ENCODE measurements around the gene PUS10.

DNA sequence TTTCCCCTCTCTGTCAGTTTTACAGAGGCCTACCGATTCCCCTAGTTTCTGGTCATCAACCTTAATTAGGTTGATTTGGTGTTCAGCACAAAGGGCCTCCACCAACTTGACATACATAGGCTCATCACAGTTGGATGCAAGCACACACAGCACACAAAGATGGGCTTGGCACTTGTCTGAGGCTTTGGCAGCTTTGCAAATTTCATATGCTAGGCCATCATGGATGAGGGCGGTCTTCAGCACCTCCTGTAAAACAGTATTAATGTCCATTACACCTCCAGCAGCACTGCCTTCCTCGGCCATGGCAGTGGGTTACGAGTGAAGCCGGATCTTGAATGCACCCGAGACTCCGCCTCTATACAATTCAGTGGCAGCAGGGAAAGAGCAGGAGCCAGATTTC lies 79.8 kb downstream of the PUS10 start:
- TF ChIP-seq, protein P1, sequence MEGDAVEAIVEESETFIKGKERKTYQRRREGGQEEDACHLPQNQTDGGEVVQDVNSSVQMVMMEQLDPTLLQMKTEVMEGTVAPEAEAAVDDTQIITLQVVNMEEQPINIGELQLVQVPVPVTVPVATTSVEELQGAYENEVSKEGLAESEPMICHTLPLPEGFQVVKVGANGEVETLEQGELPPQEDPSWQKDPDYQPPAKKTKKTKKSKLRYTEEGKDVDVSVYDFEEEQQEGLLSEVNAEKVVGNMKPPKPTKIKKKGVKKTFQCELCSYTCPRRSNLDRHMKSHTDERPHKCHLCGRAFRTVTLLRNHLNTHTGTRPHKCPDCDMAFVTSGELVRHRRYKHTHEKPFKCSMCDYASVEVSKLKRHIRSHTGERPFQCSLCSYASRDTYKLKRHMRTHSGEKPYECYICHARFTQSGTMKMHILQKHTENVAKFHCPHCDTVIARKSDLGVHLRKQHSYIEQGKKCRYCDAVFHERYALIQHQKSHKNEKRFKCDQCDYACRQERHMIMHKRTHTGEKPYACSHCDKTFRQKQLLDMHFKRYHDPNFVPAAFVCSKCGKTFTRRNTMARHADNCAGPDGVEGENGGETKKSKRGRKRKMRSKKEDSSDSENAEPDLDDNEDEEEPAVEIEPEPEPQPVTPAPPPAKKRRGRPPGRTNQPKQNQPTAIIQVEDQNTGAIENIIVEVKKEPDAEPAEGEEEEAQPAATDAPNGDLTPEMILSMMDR (IDR thresholded peaks at IDR 0.05), result no peak
- no peak for TF ChIP-seq POLR2A (IDR thresholded peaks at IDR 0.05)
